ENCODE results near the gene TPPP.

DNA sequence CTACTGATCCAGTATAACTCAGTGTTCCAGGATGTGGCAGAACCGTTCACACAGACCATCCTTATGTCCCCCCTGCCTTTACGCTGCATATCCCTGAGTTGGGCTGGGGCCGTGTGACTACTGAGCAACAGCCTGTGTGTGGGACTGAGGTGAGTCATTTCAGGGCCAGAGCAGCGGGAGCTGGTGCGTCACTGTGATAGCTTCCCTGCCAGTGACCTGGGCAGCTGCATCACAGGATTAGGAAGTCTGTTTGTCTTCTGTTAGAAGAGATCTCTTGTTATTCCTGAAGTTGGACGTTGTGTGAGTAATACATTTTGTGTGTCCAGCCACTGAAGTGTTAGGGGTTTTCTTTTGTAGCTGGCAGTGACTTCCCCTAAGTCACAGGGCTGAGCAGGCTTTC, 35.6 kb downstream of the TPPP start:
- no peak for TF ChIP-seq ZNF274 (IDR thresholded peaks at IDR 0.05; ENCODE audit: low read depth, low read length)
- TF ChIP-seq YY1 (IDR thresholded peaks at IDR 0.05; ENCODE audit: insufficient read depth, insufficient read length), result no peak
- no peak for TF ChIP-seq SUZ12 (IDR thresholded peaks at IDR 0.05; ENCODE audit: extremely low read depth, insufficient read depth, insufficient read length)
